Heart right ventricle (tissue), 16 donors: ENCODE data around the gene COLEC12. TPM values are rescaled to one million over a fixed set of nuclear protein-coding genes. Genes with fewer than 3 reads are reported as not detected.

Experiments
- ATAC-seq, 8 donors: fragments of 200-7000 bp; cut with Tn5 transposase; one replicate each; pipeline ENCODE4 v1.9.1; 2020; ENCODE audit warnings: mild to moderate bottlenecking in 8 of 8, moderate library complexity in 8 of 8, moderate number of reproducible peaks in 1 of 8
- DNase-seq, 2 donors: peaks; one replicate each; pipeline ENCODE4 v3.0.0-alpha.2; 2020
- H3K27ac ChIP-seq, 10 donors: fragments of 200-600 bp; sonication (generic) in 2 of 10; one replicate each; pipeline versions ENCODE4 v1.5.0 to v1.8.0; 2020 to 2022; ENCODE audit warnings: mild to moderate bottlenecking in 3 of 10
- H3K27me3 ChIP-seq, 7 donors: fragments of 200-600 bp; one replicate each; pipeline ENCODE4 v1.8.0; 2021 to 2022; ENCODE audit warnings: mild to moderate bottlenecking in 2 of 7
- H3K36me3 ChIP-seq, 9 donors: fragments of 200-600 bp; sonication (generic) in 1 of 9; one replicate each; pipeline versions ENCODE4 v1.5.0 to v1.8.0; 2020 to 2022; ENCODE audit warnings: mild to moderate bottlenecking in 2 of 9
- H3K4me1 ChIP-seq, 9 donors: fragments of 200-600 bp; sonication (generic) in 1 of 9; one replicate each; pipeline versions ENCODE4 v1.5.0 to v1.8.0; 2020 to 2022; ENCODE audit warnings: mild to moderate bottlenecking in 4 of 9
- H3K4me3 ChIP-seq, 10 donors: fragments of 200-600 bp; sonication (generic) in 2 of 10; one replicate each; pipeline versions ENCODE4 v1.5.0 to v1.8.0; 2020 to 2022; ENCODE audit warnings: mild to moderate bottlenecking in 7 of 10, moderate library complexity in 2 of 10
- H3K9me3 ChIP-seq, 11 donors: fragments of 200-600 bp in 10 of 11; sonication (generic) in 2 of 11; one replicate each; pipeline versions ENCODE4 v1.5.0 to v1.8.0; 2013 to 2022; ENCODE audit warnings: mild to moderate bottlenecking in 2 of 11, control low read depth in 1 of 11, moderate library complexity in 1 of 11
- CTCF ChIP-seq, 9 donors: fragments of 200-600 bp; sonication (generic) in 2 of 9; IDR thresholded peaks; one replicate each; pipeline versions ENCODE4 v1.5.0 to v1.8.0; 2021 to 2022; ENCODE audit warnings: antibody characterized with exemption in 9 of 9, mild to moderate bottlenecking in 5 of 9, moderate library complexity in 1 of 9
- WGBS, 2 donors: extraction: QIAGEN DNeasy Blood & Tissue Kit; methylation state at CpG; one replicate each; pipeline ENCODE4 v1.1.7; 2013; ENCODE audit warnings: inconsistent platforms in 1 of 2; 5-methylcytosine and 5-hydroxymethylcytosine counted together
- intact Hi-C, 10 donors: fragments of 100-400 bp; cut with DNase I; formaldehyde crosslinking; loops; one replicate each; pipeline versions ENCODE4 v1.11.1 to v1.14.2; 2022
- polyA plus RNA-seq, 2 donors: library from polyadenylated mRNA; stranded (reverse); fragments of 200-250 nt; gene quantifications; one replicate each; pipeline ENCODE4 v1.2.3, GENCODE V29; 2013
- total RNA-seq, 10 donors: library from RNA; stranded (reverse); fragmentation: NEBNext Ultra II Directional in 3 of 10; extraction: Animal tissue kit (Norgen Biotek cat#: 25700) in 3 of 10; gene quantifications; one replicate each; pipeline versions ENCODE4 v1.2.1 to v1.2.4, GENCODE V29; 2021 to 2023
- donor health status: Arrhythmogenic right ventricular cardiomyopathy.
- donor health status: ischemic (EF 13 %, LVEDD 7.1; RV severe dilation, severe dysfunction).
- donor health status: healthy with polysubstance abuse.
- donor health status: DM: no; HTN: yes; CAD: no.
- donor health status: DM: no; HTN: no; CAD: no.
- donor health status: ischemic (EF 25% LVEDD 6.9; RV normal size, moderate dysfunction).
- donor health status: ischemic (EF 25% LVEDD 5.7; RV mildly dilated, moderate dysfunction).
- donor health status: healthy.
- donor health status: DM: yes; HTN: yes; CAD: no.
- donor health status: Ischemic cardiomyopathy.
- donor health status: ischemic (EF 35%, LVEDD 5.7; RV mildly dilated, moderate dysfunction).
- donor health status: nonischemic (EF 11% LVEDD 7.7; RV severe dilation, severe dysfunction).
- donor health status: DM: yes; HTN: yes; CAD: no.
- donor health status: PGD.
- donor health status: ischemic (EF 29% LVEDD 5.4; RV normal size, mild dysfunction).
- donor health status: nonischemic (EF 23%, LVEDD 6.1; RV moderate dilation, normal function).

Gene COLEC12
- total and polyA plus RNA-seq, 12 donors: 2.8 to 15.4 (median 6.2) TPM

- peaks cover 0 to 10% (median 0%) of the 10 kb centered on the region in 7 donors for H3K27me3 ChIP-seq
- intact Hi-C loops: no loop called here
- no peak for TF ChIP-seq CTCF (IDR thresholded peaks at IDR 0.05)
- no peak overlapping the region for H3K27ac ChIP-seq
- no peaks in the 10 kb centered on the region for H3K4me1 ChIP-seq
- H3K9me3 ChIP-seq: no peaks in the 10 kb centered on the region
- DNase-seq (no peak), ATAC-seq (no peak)
- H3K4me3 ChIP-seq: no peak overlapping the region
- no peaks in the 10 kb centered on the region for H3K36me3 ChIP-seq
These were observed 32.1 kb upstream of the COLEC12 start for GRCh38 chr18:532632-533031.

- no peak for TF ChIP-seq CTCF (IDR thresholded peaks at IDR 0.05)
- H3K27ac ChIP-seq: no peak overlapping the region
- no peaks in the 10 kb centered on the region for H3K9me3 ChIP-seq
- 56 to 79% methylated on average over 4 of the region's 4 CpGs for WGBS, 2 donors
- no peaks in the 10 kb centered on the region for H3K36me3 ChIP-seq
- DNase-seq (no peak), ATAC-seq (no peak)
- H3K4me3 ChIP-seq: no peak overlapping the region
- intact Hi-C loops: no loop called here
- H3K27me3 ChIP-seq: peaks cover 0 to 10% (median 0%) of the 10 kb centered on the region in 7 donors
- no peaks in the 10 kb centered on the region for H3K4me1 ChIP-seq
These were observed 31.5 kb upstream of the COLEC12 start for GRCh38 chr18:532018-532417.

GRCh38 chr18:527146-527545, 26.6 kb upstream of the COLEC12 start:
- no peaks in the 10 kb centered on the region for H3K4me1 ChIP-seq
- DNase-seq (no peak), ATAC-seq (no peak)
- intact Hi-C loops: no loop called here
- H3K36me3 ChIP-seq: no peaks in the 10 kb centered on the region
- no peak overlapping the region for H3K27ac ChIP-seq
- WGBS, 2 donors: 11 to 26% methylated on average over 1 of the region's 1 CpG
- no peak overlapping the region for H3K4me3 ChIP-seq
- no peak for TF ChIP-seq CTCF (IDR thresholded peaks at IDR 0.05)
- peaks cover 0 to 11% (median 0%) of the 10 kb centered on the region in 7 donors for H3K27me3 ChIP-seq
- no peaks in the 10 kb centered on the region for H3K9me3 ChIP-seq

GRCh38 chr18:526681-527080, 26.2 kb upstream of the COLEC12 start:
- 62 to 72% methylated on average over 2 of the region's 2 CpGs for WGBS, 2 donors
- H3K9me3 ChIP-seq: no peaks in the 10 kb centered on the region
- TF ChIP-seq CTCF (IDR thresholded peaks at IDR 0.05): no peak
- peaks cover 0 to 11% (median 0%) of the 10 kb centered on the region in 7 donors for H3K27me3 ChIP-seq
- ATAC-seq (no peak), DNase-seq (no peak)
- H3K4me3 ChIP-seq: no peak overlapping the region
- no peaks in the 10 kb centered on the region for H3K4me1 ChIP-seq
- intact Hi-C loops: no loop called here
- H3K27ac ChIP-seq: no peak overlapping the region
- H3K36me3 ChIP-seq: no peaks in the 10 kb centered on the region
